Left ventricle myocardium inferior (tissue), 1 donor: ENCODE measurements around the gene GPS1. TPM values are rescaled to one million over a fixed set of nuclear protein-coding genes. Genes with fewer than 3 reads are reported as not detected.

Experiments used
- DNase-seq: peaks from one replicate; pipeline ENCODE4 v3.0.0-alpha.2; 2020
- H3K27ac ChIP-seq: fragments of 200-600 bp; replicated peaks from 2 replicates; pipeline ENCODE4 v1.8.0; 2021
- H3K27me3 ChIP-seq: fragments of 200-600 bp; 2 replicates; pipeline ENCODE4 v1.8.0; 2021; ENCODE audit warnings: low read depth
- H3K36me3 ChIP-seq: fragments of 200-600 bp; 2 replicates; pipeline ENCODE4 v1.8.0; 2021
- H3K4me1 ChIP-seq: fragments of 200-600 bp; 2 replicates; pipeline ENCODE4 v1.8.0; 2021
- H3K4me3 ChIP-seq: fragments of 200-600 bp; 2 replicates; pipeline ENCODE4 v1.8.0; 2021; ENCODE audit warnings: mild to moderate bottlenecking, moderate library complexity
- H3K9me3 ChIP-seq: fragments of 200-600 bp; replicated peaks from 2 replicates; pipeline ENCODE4 v1.8.0; 2021
- intact Hi-C: fragments of 100-400 bp; cut with micrococcal nuclease; formaldehyde crosslinking; loops from one replicate; pipeline ENCODE4 v1.11.0; 2022
- total RNA-seq: library from RNA; stranded (reverse); fragmentation: NEBNext Ultra II Directional; extraction: Animal tissue kit (Norgen Biotek cat#: 25700); gene quantifications from one replicate; pipeline ENCODE4 v1.2.1, GENCODE V29; 2021
- TF ChIP-seq, protein P1 (sequence below): fragments of 200-600 bp; IDR thresholded peaks from 2 replicates; pipeline ENCODE4 v1.8.0; 2021; ENCODE audit warnings: antibody characterized with exemption, mild to moderate bottlenecking, borderline replicate concordance
- donor health status: DM: no; HTN: yes; CAD: no; lungs with severe emphysema.

Gene GPS1
- total RNA-seq, 1 donor from 2014 or later = 85.9 TPM

DNA sequence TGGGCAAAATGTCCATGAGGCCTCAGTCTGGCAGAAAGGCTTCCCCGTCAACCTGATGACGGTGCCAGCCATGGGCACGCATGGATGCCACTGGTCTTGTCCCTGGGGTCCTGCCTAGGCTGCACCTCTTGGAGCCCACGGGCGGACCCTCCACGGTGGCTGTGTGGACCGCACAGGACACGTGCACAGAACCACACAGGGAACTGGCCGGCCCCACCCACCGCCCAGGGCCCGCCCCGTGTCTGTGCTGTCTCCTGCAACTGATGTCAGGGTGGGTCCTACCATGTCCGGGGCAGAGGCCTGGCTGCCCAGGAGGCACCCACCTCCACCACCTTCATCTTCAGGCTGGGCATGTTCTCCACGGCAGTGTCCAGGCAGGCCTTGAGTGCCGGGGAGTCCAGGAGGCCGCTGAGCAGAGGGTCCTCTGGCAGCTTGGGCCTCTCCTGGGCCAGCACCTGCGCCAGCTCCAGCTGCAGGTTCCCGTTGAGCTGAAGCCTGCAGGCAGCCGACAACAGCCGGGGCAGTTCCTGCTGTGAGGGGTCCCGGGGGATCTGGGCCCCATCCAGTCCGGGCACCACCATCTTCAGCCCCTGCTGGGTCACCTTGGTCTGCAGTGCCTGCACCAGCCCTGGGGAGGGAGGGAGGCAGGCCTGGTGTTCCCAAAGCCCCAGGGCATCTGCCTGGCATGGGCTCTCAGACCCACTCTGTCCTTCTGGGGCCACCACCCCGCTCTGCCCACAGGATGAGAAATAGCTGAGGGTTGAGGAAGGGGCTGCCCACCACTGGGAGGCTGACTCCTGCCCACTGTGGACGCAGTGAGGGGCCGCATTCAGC is 34.5 kb downstream of the GPS1 start:
- H3K4me3 ChIP-seq = no peak overlapping the region
- H3K27ac ChIP-seq = no peak overlapping the region
- TF ChIP-seq, protein P1, sequence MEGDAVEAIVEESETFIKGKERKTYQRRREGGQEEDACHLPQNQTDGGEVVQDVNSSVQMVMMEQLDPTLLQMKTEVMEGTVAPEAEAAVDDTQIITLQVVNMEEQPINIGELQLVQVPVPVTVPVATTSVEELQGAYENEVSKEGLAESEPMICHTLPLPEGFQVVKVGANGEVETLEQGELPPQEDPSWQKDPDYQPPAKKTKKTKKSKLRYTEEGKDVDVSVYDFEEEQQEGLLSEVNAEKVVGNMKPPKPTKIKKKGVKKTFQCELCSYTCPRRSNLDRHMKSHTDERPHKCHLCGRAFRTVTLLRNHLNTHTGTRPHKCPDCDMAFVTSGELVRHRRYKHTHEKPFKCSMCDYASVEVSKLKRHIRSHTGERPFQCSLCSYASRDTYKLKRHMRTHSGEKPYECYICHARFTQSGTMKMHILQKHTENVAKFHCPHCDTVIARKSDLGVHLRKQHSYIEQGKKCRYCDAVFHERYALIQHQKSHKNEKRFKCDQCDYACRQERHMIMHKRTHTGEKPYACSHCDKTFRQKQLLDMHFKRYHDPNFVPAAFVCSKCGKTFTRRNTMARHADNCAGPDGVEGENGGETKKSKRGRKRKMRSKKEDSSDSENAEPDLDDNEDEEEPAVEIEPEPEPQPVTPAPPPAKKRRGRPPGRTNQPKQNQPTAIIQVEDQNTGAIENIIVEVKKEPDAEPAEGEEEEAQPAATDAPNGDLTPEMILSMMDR = no peak
- H3K36me3 ChIP-seq = peaks cover 98% of the 10 kb centered on the region
- H3K27me3 ChIP-seq = no peaks in the 10 kb centered on the region
- DNase-seq = no peak
- no peaks in the 10 kb centered on the region for H3K4me1 ChIP-seq
- no peaks in the 10 kb centered on the region for H3K9me3 ChIP-seq
- intact Hi-C loops = no loop called here

DNA sequence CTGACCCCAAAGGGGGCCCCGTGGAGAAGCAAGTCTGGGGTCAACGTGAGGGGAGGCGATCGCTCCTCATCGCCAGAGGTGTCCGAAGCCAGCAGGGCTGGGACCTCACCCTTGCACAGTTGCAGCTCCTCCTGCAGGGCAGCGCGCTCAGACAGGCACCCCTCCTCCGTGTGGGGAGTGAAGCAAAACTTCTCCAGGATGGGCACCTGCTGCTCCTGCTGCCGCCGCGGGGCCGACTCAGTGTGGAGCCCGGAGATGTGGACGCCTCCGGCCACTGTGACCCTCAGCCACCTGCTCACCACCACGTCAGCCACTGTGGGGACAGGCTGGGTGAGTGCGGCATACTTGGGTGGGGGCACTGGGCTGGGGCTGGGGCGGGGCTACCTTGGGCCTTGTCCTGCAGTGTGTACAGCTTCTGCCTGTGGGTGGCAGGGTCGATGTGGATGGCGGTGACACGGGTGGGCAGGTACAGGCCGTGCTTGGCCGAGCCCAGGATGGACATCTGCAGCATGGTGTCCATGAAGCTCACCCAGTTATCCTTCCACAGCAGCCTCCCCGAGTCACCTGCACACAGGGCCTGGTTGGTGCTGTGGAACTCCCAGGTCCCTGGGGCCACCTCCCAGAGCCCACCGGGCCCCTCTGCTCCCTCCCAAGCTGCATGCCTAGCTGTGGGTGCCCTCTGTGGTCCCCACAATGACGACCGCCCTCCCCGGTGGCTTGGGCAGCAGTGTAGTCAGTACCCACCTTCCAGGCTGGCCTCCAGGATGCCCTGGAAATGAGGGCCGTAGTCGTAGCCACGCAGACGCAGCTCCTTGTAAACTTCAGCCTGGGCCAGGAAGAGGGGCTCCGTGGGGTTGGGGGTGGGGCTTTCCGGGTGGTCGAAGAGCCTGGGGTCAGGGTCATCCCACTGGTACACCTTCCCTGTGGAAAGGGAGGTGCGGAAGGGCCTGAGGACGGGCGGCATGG is 35.5 kb downstream of the GPS1 start:
- TF ChIP-seq, protein P1 = no peak
- Histone ChIP-seq H3K27me3 (no peaks in the 10 kb centered on the region), H3K9me3 (no peaks in the 10 kb centered on the region), H3K27ac (no peak overlapping the region), H3K36me3 (peaks cover 100% of the 10 kb centered on the region), H3K4me1 (no peaks in the 10 kb centered on the region), H3K4me3 (no peak overlapping the region)
- DNase-seq = peak; percentile 12
- intact Hi-C loops = no loop called here

DNA sequence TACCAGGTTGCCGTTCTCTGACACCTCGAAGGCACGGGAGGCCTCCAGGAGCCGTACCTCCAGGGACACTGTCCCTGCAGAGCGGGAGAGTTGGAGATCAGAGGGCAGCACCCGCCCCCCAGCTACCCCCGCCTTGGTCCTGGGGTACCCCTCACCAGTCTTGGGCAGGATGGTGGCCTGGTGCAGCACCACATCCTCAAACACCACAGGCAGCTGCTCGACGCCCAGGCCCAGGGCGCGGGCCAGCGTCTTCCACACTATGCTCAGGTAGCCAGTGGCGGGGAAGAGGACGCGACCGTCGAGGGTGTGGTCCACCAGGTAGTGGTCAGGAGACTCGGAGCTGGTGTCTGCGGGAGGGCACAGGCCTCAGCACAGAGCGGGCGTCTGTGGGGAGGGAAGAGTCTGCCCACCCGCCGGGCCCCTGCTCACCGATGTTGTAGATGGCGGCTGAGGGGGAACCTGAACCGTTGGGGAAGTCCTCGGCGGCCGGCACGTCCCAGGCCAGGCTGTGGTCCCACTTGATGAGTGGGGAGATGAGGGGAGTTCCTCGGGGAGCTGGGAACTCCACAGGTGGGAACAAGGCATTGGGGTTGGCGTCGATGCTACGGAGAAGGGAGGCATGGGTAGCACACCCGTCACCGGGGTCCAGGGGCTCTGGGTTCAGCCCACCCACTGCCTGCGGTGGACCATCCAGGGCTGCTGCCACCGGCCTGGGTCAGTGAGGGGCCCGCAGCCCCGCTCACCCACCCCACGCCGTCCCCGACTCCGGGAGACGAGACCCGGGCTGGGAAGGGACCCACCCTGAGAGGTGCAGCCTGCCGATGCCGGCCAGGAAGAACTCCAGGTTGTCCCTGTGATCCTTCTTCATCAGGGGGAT is 36.5 kb downstream of the GPS1 start:
- intact Hi-C loops = no loop called here
- DNase-seq = peak; percentile 12
- no peaks in the 10 kb centered on the region for H3K27me3 ChIP-seq
- H3K4me1 ChIP-seq = no peaks in the 10 kb centered on the region
- no peak overlapping the region for H3K27ac ChIP-seq
- H3K4me3 ChIP-seq = no peak overlapping the region
- TF ChIP-seq, protein P1 = no peak
- no peaks in the 10 kb centered on the region for H3K9me3 ChIP-seq
- peaks cover 100% of the 10 kb centered on the region for H3K36me3 ChIP-seq

DNA sequence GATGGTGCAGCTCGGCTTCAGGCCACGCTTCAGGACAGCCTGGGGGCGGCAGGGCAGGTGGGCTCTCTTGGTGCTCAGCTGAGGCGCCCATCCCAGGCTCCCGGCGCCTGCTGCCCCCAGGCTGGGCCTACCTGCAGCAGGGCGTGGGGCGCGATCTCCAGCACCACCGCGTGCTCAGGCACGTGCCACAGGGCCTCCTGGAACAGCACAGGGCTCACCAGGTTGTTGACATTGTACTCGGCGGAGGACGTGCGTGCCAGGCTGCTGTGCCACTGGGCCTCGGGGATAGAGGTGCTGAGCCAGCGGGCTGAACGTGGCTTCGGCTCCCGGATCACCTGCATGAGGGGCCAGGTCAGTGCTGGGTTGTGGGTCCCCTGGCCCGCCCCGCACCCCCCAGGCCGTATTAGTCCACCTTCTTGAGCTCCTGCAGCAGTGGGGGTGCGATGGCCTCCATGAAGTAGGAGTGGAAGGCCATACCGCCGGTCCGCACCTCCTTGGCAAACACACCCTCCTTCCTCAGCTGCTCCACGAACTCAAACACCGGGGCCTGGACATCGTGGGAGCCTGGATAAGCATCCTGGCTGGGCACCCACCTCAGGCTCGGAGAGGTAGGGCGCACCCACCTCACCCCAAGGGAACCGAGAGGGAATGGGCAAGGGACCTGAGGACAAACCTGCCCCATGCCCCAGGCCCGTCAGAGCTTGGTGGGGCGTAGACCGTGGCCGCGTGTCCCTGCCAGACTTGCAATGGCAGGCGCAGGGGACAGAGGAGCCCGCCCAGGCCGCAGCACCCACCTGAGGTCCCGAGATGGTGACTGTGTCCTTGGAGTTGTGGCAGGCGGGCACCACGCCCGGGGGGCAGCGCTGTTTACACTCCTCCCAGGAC is 37.4 kb downstream of the GPS1 start:
- intact Hi-C loops = no loop called here
- Histone ChIP-seq H3K27me3 (no peaks in the 10 kb centered on the region), H3K9me3 (no peaks in the 10 kb centered on the region), H3K4me1 (no peaks in the 10 kb centered on the region), H3K36me3 (peaks cover 100% of the 10 kb centered on the region), H3K4me3 (no peak overlapping the region), H3K27ac (no peak overlapping the region)
- TF ChIP-seq, protein P1 = no peak
- peak; percentile 13 for DNase-seq
